MM.1S (cell line): ENCODE results near the gene TCF7L2.

Source experiments
- DNase-seq: peaks from one replicate; pipeline ENCODE4 v3.0.0-alpha.2; 2015
- H2AFZ ChIP-seq: fragments of 300-600 bp; sonication (generic); 2 replicates; pipeline ENCODE4 v1.6.0; 2016; ENCODE audit warnings: antibody characterized with exemption, low read length
- H3F3A ChIP-seq: fragments of 300-600 bp; sonication (generic); 2 replicates; pipeline ENCODE4 v1.6.1; 2016; ENCODE audit warnings: mild to moderate bottlenecking, antibody characterized with exemption, low read length, moderate library complexity, mixed read lengths; ENCODE audit not compliant: insufficient read depth
- H3K27ac ChIP-seq: fragments of 300-600 bp; sonication (generic); 2 replicates; pipeline ENCODE4 v1.5.1; 2016; ENCODE audit warnings: mild to moderate bottlenecking, low read length
- H3K27me3 ChIP-seq: fragments of 300-600 bp; sonication (generic); replicated peaks from 2 replicates; pipeline ENCODE4 v1.6.0; 2016; ENCODE audit warnings: low read length; ENCODE audit not compliant: insufficient read depth
- H3K36me3 ChIP-seq: fragments of 300-600 bp; sonication (generic); replicated peaks from 2 replicates; pipeline ENCODE4 v1.6.1; 2016; ENCODE audit warnings: mild to moderate bottlenecking, low read length, mixed read lengths; ENCODE audit not compliant: insufficient read depth
- H3K4me1 ChIP-seq: fragments of 300-600 bp; sonication (generic); 2 replicates; pipeline ENCODE4 v1.6.1; 2016; ENCODE audit warnings: low read length, mixed read lengths
- H3K4me2 ChIP-seq: fragments of 300-600 bp; sonication (generic); 2 replicates; pipeline ENCODE4 v1.6.0; 2016; ENCODE audit warnings: low read depth, low read length
- H3K4me3 ChIP-seq: fragments of 300-600 bp; sonication (generic); 2 replicates; pipeline ENCODE4 v1.5.1; 2016; ENCODE audit warnings: low read length, mixed read lengths
- H3K79me2 ChIP-seq: fragments of 300-600 bp; sonication (generic); 2 replicates; pipeline ENCODE4 v1.6.1; 2016; ENCODE audit warnings: mixed run types, low read length, mixed read lengths
- H3K9ac ChIP-seq: fragments of 300-600 bp; sonication (generic); 2 replicates; pipeline ENCODE4 v1.6.1; 2016; ENCODE audit warnings: low read length, mixed read lengths
- H3K9me2 ChIP-seq: fragments of 300-600 bp; sonication (generic); replicated peaks from 2 replicates; pipeline ENCODE4 v1.6.1; 2016; ENCODE audit warnings: mild to moderate bottlenecking, low read length, mixed read lengths; ENCODE audit not compliant: insufficient read depth
- H3K9me3 ChIP-seq: fragments of 300-600 bp; sonication (generic); replicated peaks from 2 replicates; pipeline ENCODE4 v1.6.1; 2016; ENCODE audit warnings: mild to moderate bottlenecking, low read length, mixed read lengths; ENCODE audit not compliant: insufficient read depth
- H4K20me1 ChIP-seq: fragments of 300-600 bp; sonication (generic); 2 replicates; pipeline ENCODE4 v1.6.1; 2016; ENCODE audit warnings: mild to moderate bottlenecking, low read length, moderate library complexity, mixed read lengths; ENCODE audit not compliant: insufficient read depth
- CTCF ChIP-seq: fragments of 300-600 bp; sonication (generic); IDR thresholded peaks from 2 replicates; pipeline ENCODE4 v1.5.1; 2016; ENCODE audit warnings: antibody characterized with exemption, low read length, mixed read lengths
- EZH2 ChIP-seq: fragments of 300-600 bp; sonication (generic); optimal IDR thresholded peaks from 2 replicates; pipeline ENCODE3; 2017; ENCODE audit warnings: low read depth, mild to moderate bottlenecking, antibody characterized with exemption, low read length, mixed read lengths
- EZH2phosphoT487 ChIP-seq: fragments of 300-600 bp; sonication (generic); IDR thresholded peaks from 2 replicates; pipeline ENCODE4 v1.6.1; 2018; ENCODE audit warnings: antibody characterized with exemption, low read length

Gene TCF7L2

GRCh38 chr10:113045147-113046055 lies 95.4 kb downstream of the TCF7L2 start:
- Histone ChIP-seq H3K9me2 (no peaks in the 10 kb centered on the region), H3K36me3 (no peaks in the 10 kb centered on the region), H3K27ac (no peak overlapping the region), H3F3A (no peaks in the 10 kb centered on the region), H4K20me1 (no peaks in the 10 kb centered on the region), H3K9me3 (no peaks in the 10 kb centered on the region), H3K4me3 (no peak overlapping the region), H3K4me2 (no peak overlapping the region), H3K79me2 (no peaks in the 10 kb centered on the region), H3K27me3 (no peaks in the 10 kb centered on the region), H3K4me1 (no peaks in the 10 kb centered on the region), H2AFZ (no peak overlapping the region), H3K9ac (no peak overlapping the region)
- DNase-seq: no peak
- TF ChIP-seq EZH2phosphoT487 (no peak), CTCF (no peak)

GRCh38 chr10:113047151-113047550 lies 97.1 kb downstream of the TCF7L2 start:
- no peak overlapping the region for H3K9ac ChIP-seq
- no peaks in the 10 kb centered on the region for H3K79me2 ChIP-seq
- H3F3A ChIP-seq: no peaks in the 10 kb centered on the region
- no peaks in the 10 kb centered on the region for H3K4me1 ChIP-seq
- no peaks in the 10 kb centered on the region for H3K27me3 ChIP-seq
- DNase-seq: no peak
- no peak overlapping the region for H3K27ac ChIP-seq
- no peak overlapping the region for H3K4me2 ChIP-seq
- H3K4me3 ChIP-seq: no peak overlapping the region
- TF ChIP-seq CTCF (no peak), EZH2 (no peak)
- no peaks in the 10 kb centered on the region for H4K20me1 ChIP-seq
- H3K9me2 ChIP-seq: no peaks in the 10 kb centered on the region
- no peak overlapping the region for H2AFZ ChIP-seq
- H3K9me3 ChIP-seq: no peaks in the 10 kb centered on the region
- H3K36me3 ChIP-seq: no peaks in the 10 kb centered on the region

- H3K79me2 ChIP-seq: no peaks in the 10 kb centered on the region
- no peak overlapping the region for H3K4me2 ChIP-seq
- no peaks in the 10 kb centered on the region for H3K9me3 ChIP-seq
- no peaks in the 10 kb centered on the region for H4K20me1 ChIP-seq
- H3F3A ChIP-seq: no peaks in the 10 kb centered on the region
- no peaks in the 10 kb centered on the region for H3K36me3 ChIP-seq
- H3K9ac ChIP-seq: no peak overlapping the region
- H3K4me1 ChIP-seq: no peaks in the 10 kb centered on the region
- H3K27me3 ChIP-seq: no peaks in the 10 kb centered on the region
- TF ChIP-seq CTCF (no peak), EZH2phosphoT487 (no peak), EZH2 (no peak)
- no peaks in the 10 kb centered on the region for H3K9me2 ChIP-seq
- no peak overlapping the region for H3K27ac ChIP-seq
- no peak overlapping the region for H2AFZ ChIP-seq
- no peak for DNase-seq
- no peak overlapping the region for H3K4me3 ChIP-seq
Observed at GRCh38 chr10:113047605-113047962, 97.5 kb downstream of the TCF7L2 start.
